Cardiac muscle cell (in vitro differentiated cells and primary cell): ENCODE measurements around the gene CDKN1B. TPM values are rescaled to one million over a fixed set of nuclear protein-coding genes. Genes with fewer than 3 reads are reported as not detected.
A peak's percentile ranks its signal among the peaks of the same experiment; 100 is the strongest.

Source experiments
- DNase-seq, 2 donors: peaks; one replicate each; pipeline versions ENCODE4 v3.0.0 to v3.0.0-alpha.2; 2010 to 2017; ENCODE audit warnings: low read depth in 1 of 2, low spot score in 1 of 2
- H3K27ac ChIP-seq: fragments of 200-600 bp; sonication (generic); 2 replicates; pipeline ENCODE4 v1.5.1; 2016
- H3K27me3 ChIP-seq: fragments of 200-600 bp; sonication (generic); 2 replicates; pipeline ENCODE4 v1.6.0; 2016; ENCODE audit warnings: control low read depth
- H3K36me3 ChIP-seq: fragments of 200-600 bp; sonication (generic); 2 replicates; pipeline ENCODE4 v1.5.1; 2016; ENCODE audit warnings: control low read depth
- H3K4me1 ChIP-seq: fragments of 200-600 bp; sonication (generic); 2 replicates; pipeline ENCODE4 v1.8.1; 2017; ENCODE audit warnings: low read depth, mild to moderate bottlenecking, mixed run types
- H3K4me3 ChIP-seq: fragments of 200-600 bp; sonication (generic); 2 replicates; pipeline ENCODE4 v1.5.1; 2016; ENCODE audit warnings: mild to moderate bottlenecking
- H3K9me3 ChIP-seq: fragments of 200-600 bp; sonication (generic); 2 replicates; pipeline ENCODE4 v1.5.1; 2017; ENCODE audit warnings: low read depth, mild to moderate bottlenecking, control low read depth
- CTCF ChIP-seq: IDR thresholded peaks from 2 replicates; pipeline ENCODE4 v1.5.1; 2012; ENCODE audit warnings: low read depth, mild to moderate bottlenecking, low read length
- polyA plus RNA-seq: library from polyadenylated mRNA; unstranded; fragments of >200 nt; fragmentation: Nextera tagmentation; extraction: Ambion mirVana; gene quantifications from 2 replicates; pipeline ENCODE4 v1.2.1, GENCODE V29; 2016
- total RNA-seq: library from RNA; depleted of rRNA; stranded (reverse); fragments of >200 nt; gene quantifications from 2 replicates; pipeline ENCODE4 v1.2.3, GENCODE V29; 2016

The CDKN1B gene
- total and polyA plus RNA-seq, 2 experiments from 2014 or later: 5.8 to 90.4 TPM

- Histone ChIP-seq H3K9me3 (no peaks in the 10 kb centered on the region), H3K27me3 (no peaks in the 10 kb centered on the region), H3K4me3 (no peak overlapping the region), H3K36me3 (no peaks in the 10 kb centered on the region), H3K27ac (peak overlapping the region; percentile 61), H3K4me1 (peaks cover 26% of the 10 kb centered on the region)
- DNase-seq: no peak
- no peak for TF ChIP-seq CTCF
Observed at GRCh38 chr12:12691549-12691948, 25.6 kb upstream of the CDKN1B start.

GRCh38 chr12:12693111-12693671, 24.0 kb upstream of the CDKN1B start:
- Histone ChIP-seq H3K36me3 (no peaks in the 10 kb centered on the region), H3K9me3 (no peaks in the 10 kb centered on the region), H3K4me1 (peaks cover 26% of the 10 kb centered on the region), H3K4me3 (no peak overlapping the region), H3K27me3 (no peaks in the 10 kb centered on the region), H3K27ac (peak overlapping the region; percentile 61)
- no peak for TF ChIP-seq CTCF
- DNase-seq: peak in 1 of 2 donors; percentile 48

GRCh38 chr12:12696562-12697383, 20.4 kb upstream of the CDKN1B start:
- peak; percentile 89 to 90 for DNase-seq
- no peak for TF ChIP-seq CTCF
- peaks cover 18% of the 10 kb centered on the region for H3K4me1 ChIP-seq
- H3K9me3 ChIP-seq: no peaks in the 10 kb centered on the region
- H3K27me3 ChIP-seq: no peaks in the 10 kb centered on the region
- H3K36me3 ChIP-seq: no peaks in the 10 kb centered on the region
- peak overlapping the region; percentile 34 for H3K4me3 ChIP-seq
- peak overlapping the region; percentile 83 for H3K27ac ChIP-seq

- peaks cover under 1% of the 10 kb centered on the region for H3K4me1 ChIP-seq
- DNase-seq: no peak
- no peaks in the 10 kb centered on the region for H3K9me3 ChIP-seq
- H3K27me3 ChIP-seq: no peaks in the 10 kb centered on the region
- H3K27ac ChIP-seq: no peak overlapping the region
- H3K4me3 ChIP-seq: no peak overlapping the region
- H3K36me3 ChIP-seq: no peaks in the 10 kb centered on the region
- no peak for TF ChIP-seq CTCF
Observed at GRCh38 chr12:12699345-12699744, 17.8 kb upstream of the CDKN1B start.

GRCh38 chr12:12700254-12700653, 16.9 kb upstream of the CDKN1B start:
- Histone ChIP-seq H3K4me3 (no peak overlapping the region), H3K4me1 (peaks cover 2% of the 10 kb centered on the region), H3K9me3 (no peaks in the 10 kb centered on the region), H3K36me3 (no peaks in the 10 kb centered on the region), H3K27ac (no peak overlapping the region), H3K27me3 (no peaks in the 10 kb centered on the region)
- no peak for DNase-seq
- TF ChIP-seq CTCF: no peak
